Ovary (tissue), 9 donors: ENCODE results near the gene SVOPL. TPM values are rescaled to one million over a fixed set of nuclear protein-coding genes. Genes with fewer than 3 reads are reported as not detected.

Source experiments
- DNase-seq, 5 donors: peaks; one replicate each; pipeline ENCODE4 v3.0.0-alpha.2; 2019 to 2020
- H3K27ac ChIP-seq, 2 donors: fragments of 200-600 bp; one replicate each; pipeline versions ENCODE4 v1.5.1 to v1.8.0; 2019 to 2022
- H3K27me3 ChIP-seq: fragments of 200-600 bp; one replicate; pipeline ENCODE4 v1.8.0; 2022
- H3K36me3 ChIP-seq: fragments of 200-600 bp; sonication (generic); one replicate; pipeline ENCODE4 v1.5.1; 2019
- H3K4me1 ChIP-seq: one replicate; pipeline ENCODE4 v1.8.1; 2013; ENCODE audit warnings: mild to moderate bottlenecking, moderate library complexity; ENCODE audit not compliant: insufficient read depth
- H3K4me3 ChIP-seq: fragments of 200-600 bp; sonication (generic); one replicate; pipeline ENCODE4 v1.5.1; 2017
- H3K9me3 ChIP-seq, 2 donors: fragments of 200-600 bp in 1 of 2; sonication (generic) in 1 of 2; one replicate each; pipeline versions ENCODE4 v1.5.1 to v1.8.1; 2013 to 2019; ENCODE audit warnings: mild to moderate bottlenecking in 1 of 2, moderate library complexity in 1 of 2
- EP300 ChIP-seq: sonication (generic); formaldehyde crosslinking; IDR thresholded peaks from one replicate; pipeline ENCODE4 v1.6.1; 2017; ENCODE audit warnings: antibody characterized with exemption
- POLR2A ChIP-seq: fragments of 450-650 bp; IDR thresholded peaks from one replicate; pipeline ENCODE4 v1.6.1; 2017; ENCODE audit warnings: antibody characterized with exemption, mild to moderate bottlenecking, moderate library complexity
- WGBS, 3 donors: extraction: QIAGEN DNeasy Blood & Tissue Kit in 1 of 3; methylation state at CpG; one replicate each; pipeline versions ENCODE4 v1.1.5 to v1.1.7; 2013 to 2017; 5-methylcytosine and 5-hydroxymethylcytosine counted together
- intact Hi-C, 4 donors: fragments of 100-400 bp; cut with DNase I; formaldehyde crosslinking; loops; one replicate each; pipeline versions ENCODE4 v1.11.0 to v1.15.1; 2022 to 2023
- polyA plus RNA-seq, 2 donors: library from polyadenylated mRNA; stranded (reverse); fragments of 200-250 nt in 1 of 2; fragments of 350-450 nt in 1 of 2; fragmentation: Illumina TruSeq in 1 of 2; extraction: RNeasy Lipid Tissue Mini Kit (QIAGEN cat#74804) in 1 of 2; gene quantifications; one replicate each; pipeline ENCODE4 v1.2.3, GENCODE V29; 2013 to 2014
- total RNA-seq, 7 donors: library from RNA; depleted of rRNA in 2 of 7; stranded (reverse); fragments of >200 nt in 2 of 7; fragmentation: NEBNext Ultra II Directional in 3 of 7; extraction: Animal tissue kit (Norgen Biotek cat#: 25700) in 3 of 7; gene quantifications; one replicate each; pipeline versions ENCODE4 v1.1.0 to v1.2.4, GENCODE V29; 2016 to 2023
- TF ChIP-seq, protein P1 (sequence below), 3 donors: fragments of 450-650 bp in 2 of 3; fragments of 200-600 bp in 1 of 3; IDR thresholded peaks; one replicate each; pipeline versions ENCODE4 v1.5.1 to v1.8.0; 2016 to 2022; ENCODE audit warnings: antibody characterized with exemption in 3 of 3, mild to moderate bottlenecking in 1 of 3
- donor health status: DM: no; HTN: no; CAD: no; lungs with moderate emphysema.
- donor health status: DM: no; HTN: no; CAD: no.
- donor health status: Bipolar disorder and iron deficiency.
- donor health status: DM: yes; HTN: yes; CAD: no.
- donor health status: DM: no; HTN: no; CAD: no.
- donor health status: DM: yes; HTN: yes; CAD: no.

SVOPL gene
- total and polyA plus RNA-seq, 9 donors = 0.08 to 1.3 (median 0.85) TPM; not detected in 1

DNA sequence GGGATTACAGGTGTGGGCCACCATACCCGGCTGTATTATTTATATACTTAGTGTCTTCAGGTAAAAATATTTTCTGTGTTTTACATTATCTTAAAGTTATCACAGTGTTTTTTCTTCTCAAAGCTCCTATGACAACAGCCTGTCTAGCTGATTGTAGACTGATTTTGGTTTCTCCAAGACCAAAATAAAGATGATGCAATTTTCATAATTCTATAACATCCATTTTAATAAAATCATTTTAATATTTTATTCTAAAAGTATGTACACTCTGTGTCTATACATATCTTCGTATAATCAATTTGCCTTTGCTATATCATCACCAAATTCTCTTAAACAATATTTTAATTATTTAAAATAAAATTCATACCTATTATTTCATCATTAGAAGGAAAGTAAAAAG lies 132.5 kb downstream of the SVOPL start:
- WGBS, 3 donors = 93 to 97% (median 93%) methylated on average over 2 of the region's 2 CpGs
- DNase-seq = no peak
- Histone ChIP-seq H3K36me3 (no peaks in the 10 kb centered on the region), H3K27ac (no peak overlapping the region), H3K27me3 (no peaks in the 10 kb centered on the region), H3K4me3 (no peak overlapping the region), H3K4me1 (no peaks in the 10 kb centered on the region), H3K9me3 (peaks cover 7 to 19% of the 10 kb centered on the region in 2 donors)
- TF ChIP-seq EP300 (no peak), POLR2A (no peak)
- TF ChIP-seq, protein P1, sequence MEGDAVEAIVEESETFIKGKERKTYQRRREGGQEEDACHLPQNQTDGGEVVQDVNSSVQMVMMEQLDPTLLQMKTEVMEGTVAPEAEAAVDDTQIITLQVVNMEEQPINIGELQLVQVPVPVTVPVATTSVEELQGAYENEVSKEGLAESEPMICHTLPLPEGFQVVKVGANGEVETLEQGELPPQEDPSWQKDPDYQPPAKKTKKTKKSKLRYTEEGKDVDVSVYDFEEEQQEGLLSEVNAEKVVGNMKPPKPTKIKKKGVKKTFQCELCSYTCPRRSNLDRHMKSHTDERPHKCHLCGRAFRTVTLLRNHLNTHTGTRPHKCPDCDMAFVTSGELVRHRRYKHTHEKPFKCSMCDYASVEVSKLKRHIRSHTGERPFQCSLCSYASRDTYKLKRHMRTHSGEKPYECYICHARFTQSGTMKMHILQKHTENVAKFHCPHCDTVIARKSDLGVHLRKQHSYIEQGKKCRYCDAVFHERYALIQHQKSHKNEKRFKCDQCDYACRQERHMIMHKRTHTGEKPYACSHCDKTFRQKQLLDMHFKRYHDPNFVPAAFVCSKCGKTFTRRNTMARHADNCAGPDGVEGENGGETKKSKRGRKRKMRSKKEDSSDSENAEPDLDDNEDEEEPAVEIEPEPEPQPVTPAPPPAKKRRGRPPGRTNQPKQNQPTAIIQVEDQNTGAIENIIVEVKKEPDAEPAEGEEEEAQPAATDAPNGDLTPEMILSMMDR (IDR thresholded peaks at IDR 0.05) = no peak
- intact Hi-C loops = no loop called here

DNA sequence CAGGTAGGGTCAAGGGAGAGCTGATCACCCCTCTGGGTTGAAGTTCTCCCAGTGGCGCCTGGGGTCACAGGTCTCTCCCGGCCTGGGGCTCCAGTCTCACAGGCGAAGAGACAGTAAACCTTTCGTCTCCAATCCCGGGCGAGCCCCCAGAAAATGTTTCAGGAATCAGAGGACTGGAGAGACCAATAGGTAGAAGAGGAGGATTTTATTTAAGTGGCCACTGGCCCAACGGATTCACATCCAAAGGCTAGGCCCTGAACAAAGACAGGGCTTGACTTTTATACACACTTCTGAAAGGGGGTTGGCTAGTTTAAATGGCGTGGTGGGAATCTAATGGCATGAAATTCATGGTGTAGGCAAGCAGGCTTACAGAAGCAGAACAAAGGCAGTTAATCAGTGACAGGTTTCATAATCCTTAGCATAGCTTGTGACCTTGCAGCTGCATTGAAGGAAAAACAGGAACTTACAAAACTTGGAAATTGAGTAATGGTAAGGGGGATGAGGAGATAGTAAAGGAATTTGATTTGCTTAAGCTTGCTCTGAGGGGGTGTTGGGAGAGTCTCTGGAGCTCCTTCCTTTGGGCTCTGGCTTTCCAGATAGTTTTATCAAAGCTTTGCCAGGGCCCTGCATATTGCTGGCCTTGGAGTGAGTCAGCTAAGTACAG lies 135.6 kb downstream of the SVOPL start:
- Histone ChIP-seq H3K27ac (peak overlapping the region in 1 of 2 donors; percentile 7), H3K36me3 (no peaks in the 10 kb centered on the region), H3K4me3 (no peak overlapping the region), H3K4me1 (no peaks in the 10 kb centered on the region), H3K9me3 (peaks cover 7 to 22% of the 10 kb centered on the region in 2 donors), H3K27me3 (no peaks in the 10 kb centered on the region)
- intact Hi-C loops = no loop called here
- DNase-seq = no peak
- no peak for TF ChIP-seq POLR2A
- TF ChIP-seq EP300 = no peak
- TF ChIP-seq, protein P1 (IDR thresholded peaks at IDR 0.05) = no peak
- WGBS, 3 donors = 96% methylated on average over 8 of the region's 8 CpGs

DNA sequence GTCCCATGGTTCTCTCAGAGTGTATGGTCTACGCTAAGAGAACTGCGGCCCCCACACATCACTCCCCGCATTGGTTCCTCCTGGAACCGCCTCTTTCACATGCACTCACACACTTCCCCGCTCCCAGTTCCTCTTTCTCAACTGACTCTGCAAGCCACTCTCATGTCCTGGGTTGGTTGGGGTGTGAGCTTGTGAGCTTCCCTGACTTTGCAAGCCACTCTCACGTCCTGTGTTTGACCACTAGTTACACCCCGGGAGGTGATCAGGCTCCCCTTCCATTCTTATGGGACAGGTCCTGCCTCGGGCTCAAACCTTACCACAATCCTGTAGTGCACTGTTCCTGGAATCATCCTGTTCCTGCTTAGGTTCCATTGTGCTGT lies 136.1 kb downstream of the SVOPL start:
- peaks cover 7 to 22% of the 10 kb centered on the region in 2 donors for H3K9me3 ChIP-seq

DNA sequence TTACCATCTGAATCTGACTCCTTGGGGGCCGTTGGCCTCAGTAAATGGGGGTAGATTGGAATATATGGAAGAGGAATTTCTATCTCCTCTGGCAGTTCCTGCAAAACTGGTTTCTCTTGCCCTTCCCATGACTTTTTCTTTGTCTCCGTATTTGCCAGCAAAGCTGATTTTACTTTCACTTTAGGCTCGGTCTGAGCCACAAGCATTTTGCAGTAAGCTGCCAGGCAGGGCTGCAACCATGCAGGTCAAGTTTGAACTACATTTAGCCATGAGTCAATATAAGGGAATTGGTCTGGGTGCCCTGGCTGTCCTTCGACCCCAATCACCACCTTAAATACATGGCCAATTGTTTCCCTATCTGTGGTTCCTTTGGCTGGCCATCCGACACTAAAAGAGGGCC lies 136.8 kb downstream of the SVOPL start:
- peaks cover 7 to 22% of the 10 kb centered on the region in 2 donors for H3K9me3 ChIP-seq
- no peak for DNase-seq
- no peaks in the 10 kb centered on the region for H3K27me3 ChIP-seq
- H3K4me1 ChIP-seq = no peaks in the 10 kb centered on the region
- H3K36me3 ChIP-seq = no peaks in the 10 kb centered on the region
- no peak overlapping the region for H3K27ac ChIP-seq
- TF ChIP-seq POLR2A (no peak), EP300 (no peak)
- TF ChIP-seq, protein P1 (IDR thresholded peaks at IDR 0.05) = no peak
- no peak overlapping the region for H3K4me3 ChIP-seq
- 91 to 98% (median 96%) methylated on average over 5 of the region's 5 CpGs for WGBS, 3 donors
- intact Hi-C loops = no loop called here

More for the DNA sequence above, 136.1 kb downstream of the SVOPL start:
- DNase-seq = no peak
- Histone ChIP-seq H3K4me3 (no peak overlapping the region), H3K27ac (peak overlapping the region in 1 of 2 donors; percentile 7), H3K27me3 (no peaks in the 10 kb centered on the region), H3K36me3 (no peaks in the 10 kb centered on the region), H3K4me1 (no peaks in the 10 kb centered on the region)
- TF ChIP-seq POLR2A (no peak), EP300 (no peak)
- TF ChIP-seq, protein P1 (IDR thresholded peaks at IDR 0.05) = no peak
- intact Hi-C loops = no loop called here
- WGBS, 3 donors = 99% methylated on average over 8 of the region's 8 CpGs
